A549 (cell line): Measurements from ENCODE around the gene TPPP2. TPM values are rescaled to one million over a fixed set of nuclear protein-coding genes. Genes with fewer than 3 reads are reported as not detected.
A peak's percentile ranks its signal among the peaks of the same experiment; 100 is the strongest.

Source experiments
- ATAC-seq, 2 experiments: fragments of 200-7000 bp in 1 of 2; fragments of >200 bp in 1 of 2; cut with Nextera tagmentation in 1 of 2; cut with Tn5 transposase in 1 of 2; 3 replicates each; pipeline versions ENCODE4 v1.8.0 to v1.9.1; 2018 to 2020; ENCODE audit warnings: mild to moderate bottlenecking in 1 of 2, moderate library complexity in 1 of 2
- CTCF ChIA-PET: fragments of 300-600 bp; sonication (Branson Sonifier 250); formaldehyde crosslinking; extraction: SDS; loops from one replicate; lab custom pipeline; 2021; ENCODE audit warnings: antibody characterized with exemption, inconsistent platforms; lab: Yijun Ruan, JAX
- POLR2A ChIA-PET: fragments of 350-600 bp; formaldehyde crosslinking; extraction: SDS; loops from one replicate; lab custom pipeline; 2021; ENCODE audit warnings: antibody characterized with exemption, inconsistent platforms; lab: Yijun Ruan, JAX
- DNase-seq, 2 experiments: peaks; one replicate each; pipeline versions ENCODE4 v3.0.0 to v3.0.0-alpha.2; 2011 to 2016; ENCODE audit warnings: low read depth in 1 of 2, low spot score in 1 of 2
- FAIRE-seq: peaks from 2 replicates; lab custom pipeline; 2011; peaks lifted over from hg19 to GRCh38; lab: Jason Lieb, UNC
- H3K27ac ChIP-seq, 2 experiments: fragments of >200 bp; sonication (Bioruptor Twin); formaldehyde crosslinking; 3 replicates each; pipeline ENCODE4 v1.5.1; 2016 to 2017
- H3K4me1 ChIP-seq: fragments of >200 bp; sonication (Bioruptor Twin); formaldehyde crosslinking; 3 replicates; pipeline ENCODE4 v1.6.1; 2016
- H3K4me2 ChIP-seq: fragments of >200 bp; sonication (Bioruptor Twin); formaldehyde crosslinking; 3 replicates; pipeline ENCODE4 v1.6.1; 2016
- H3K4me3 ChIP-seq: fragments of >200 bp; sonication (Bioruptor Twin); formaldehyde crosslinking; 3 replicates; pipeline ENCODE4 v1.5.1; 2016
- H3K9me3 ChIP-seq: fragments of >200 bp; sonication (Bioruptor Twin); formaldehyde crosslinking; 3 replicates; pipeline ENCODE4 v1.6.1; 2016
- CBX2 ChIP-seq: fragments of 200-600 bp; sonication (generic); IDR thresholded peaks from 2 replicates; pipeline ENCODE4 v1.6.1; 2016; ENCODE audit warnings: low read depth, mild to moderate bottlenecking, borderline replicate concordance
- CBX8 ChIP-seq: fragments of 200-600 bp; sonication (generic); IDR thresholded peaks from 2 replicates; pipeline ENCODE4 v1.6.1; 2016
- CEBPB ChIP-seq, 2 experiments: fragments of >200 bp in 1 of 2; sonication (Bioruptor Twin) in 1 of 2; formaldehyde crosslinking in 1 of 2; IDR thresholded peaks; 2 replicates each; pipeline ENCODE4 v1.6.1; 2012 to 2016
- CHD2 ChIP-seq: fragments of 150-350 bp; IDR thresholded peaks from 2 replicates; pipeline ENCODE4 v1.6.1; 2014; ENCODE audit warnings: low read length; ENCODE audit not compliant: partially characterized antibody
- CTCF ChIP-seq: fragments of >200 bp; sonication (Bioruptor Twin); formaldehyde crosslinking; IDR thresholded peaks from 3 replicates; pipeline ENCODE4 v1.5.1; 2016
- E2F6 ChIP-seq: IDR thresholded peaks from 2 replicates; pipeline ENCODE4 v1.6.1; 2012; ENCODE audit warnings: low read depth, borderline replicate concordance
- EHF ChIP-seq: fragments of 250-450 bp; sonication (Bioruptor Pico); IDR thresholded peaks from 2 replicates; pipeline ENCODE4 v1.5.0; 2020; ENCODE audit warnings: mild to moderate bottlenecking
- EP300 ChIP-seq, 2 experiments: fragments of >200 bp; sonication (Bioruptor Twin); formaldehyde crosslinking; IDR thresholded peaks; 2 replicates in 1 of 2; 3 replicates in 1 of 2; pipeline ENCODE4 v1.6.1; 2016 to 2017
- ESRRA ChIP-seq: fragments of 150-350 bp; IDR thresholded peaks from 2 replicates; pipeline ENCODE4 v1.6.1; 2014; ENCODE audit warnings: mild to moderate bottlenecking, low read length, borderline replicate concordance
- HES2 ChIP-seq: fragments of >200 bp; sonication (Bioruptor Twin); formaldehyde crosslinking; IDR thresholded peaks from 2 replicates; pipeline ENCODE4 v1.6.1; 2016
- KDM5A ChIP-seq: fragments of 200-600 bp; sonication (generic); IDR thresholded peaks from 2 replicates; pipeline ENCODE4 v1.6.1; 2016; ENCODE audit warnings: antibody characterized with exemption, mild to moderate bottlenecking
- MAFK ChIP-seq: fragments of 450-650 bp; IDR thresholded peaks from 2 replicates; pipeline ENCODE4 v1.6.1; 2014; ENCODE audit not compliant: partially characterized antibody
- MAZ ChIP-seq: fragments of 150-350 bp; IDR thresholded peaks from 2 replicates; pipeline ENCODE4 v1.6.1; 2014; ENCODE audit warnings: antibody characterized with exemption, low read depth, low read length, borderline replicate concordance
- MYC ChIP-seq: IDR thresholded peaks from 2 replicates; pipeline ENCODE4 v1.6.1; 2012; ENCODE audit warnings: mild to moderate bottlenecking, inconsistent platforms, low read length, improper control_type of control experiment, borderline replicate concordance
- NPAS2 ChIP-seq: fragments of 250-450 bp; sonication (Bioruptor Pico); IDR thresholded peaks from 2 replicates; pipeline ENCODE4 v1.8.0; 2022; ENCODE audit warnings: mild to moderate bottlenecking, moderate library complexity, borderline replicate concordance
- PHF8 ChIP-seq: fragments of 200-600 bp; sonication (generic); IDR thresholded peaks from 2 replicates; pipeline ENCODE4 v1.6.1; 2016; ENCODE audit warnings: low read depth, mild to moderate bottlenecking, antibody characterized with exemption, moderate library complexity, borderline replicate concordance
- RARB ChIP-seq: fragments of 250-450 bp; sonication (Bioruptor Pico); IDR thresholded peaks from 2 replicates; pipeline ENCODE4 v1.8.0; 2021; ENCODE audit warnings: mild to moderate bottlenecking, moderate library complexity
- REST ChIP-seq: fragments of 200-600 bp; sonication (generic); IDR thresholded peaks from 2 replicates; pipeline ENCODE4 v1.6.1; 2016; ENCODE audit warnings: antibody characterized with exemption, mild to moderate bottlenecking, moderate library complexity
- RFX5 ChIP-seq: fragments of 450-650 bp; IDR thresholded peaks from 2 replicates; pipeline ENCODE4 v1.7.1; 2014; ENCODE audit warnings: antibody characterized with exemption, mild to moderate bottlenecking, moderate library complexity
- RNF2 ChIP-seq: fragments of 200-600 bp; sonication (generic); IDR thresholded peaks from 2 replicates; pipeline ENCODE4 v1.6.1; 2016; ENCODE audit warnings: low read depth, mild to moderate bottlenecking, antibody characterized with exemption, moderate library complexity, borderline replicate concordance
- SMC3 ChIP-seq: fragments of >200 bp; sonication (Bioruptor Twin); formaldehyde crosslinking; IDR thresholded peaks from 3 replicates; pipeline ENCODE4 v1.6.1; 2018; ENCODE audit warnings: inconsistent platforms
- SREBF2 ChIP-seq: fragments of 450-650 bp; IDR thresholded peaks from 2 replicates; pipeline ENCODE4 v1.6.1; 2014; ENCODE audit warnings: mild to moderate bottlenecking, moderate library complexity
- ZNF302 ChIP-seq: fragments of 250-450 bp; sonication (Bioruptor Pico); IDR thresholded peaks from 2 replicates; pipeline ENCODE4 v1.9.0; 2021; ENCODE audit warnings: inconsistent platforms, mild to moderate bottlenecking, moderate library complexity
- WGBS: methylation state at CpG from one replicate; pipeline ENCODE4 v1.1.6; 2017; ENCODE audit errors: missing lambda C conversion rate; 5-methylcytosine and 5-hydroxymethylcytosine counted together
- polyA plus RNA-seq, 4 experiments: library from polyadenylated mRNA; depleted of rRNA in 3 of 4; stranded (reverse); fragments of >200 nt; fragmentation: RNase III in 1 of 4; extraction: RNeasy Plus Mini Kit Qiagen cat#74134 plus additional on column Dnase treatment in 1 of 4; gene quantifications; 2 replicates in 3 of 4; 3 replicates in 1 of 4; pipeline ENCODE4 v1.2.3, GENCODE V29; 2011 to 2017

TPPP2 gene
- polyA plus RNA-seq, 2 of the 4 experiments (the other 2 are of a cell fraction), result not detected

GRCh38 chr14:21043974-21044618 is 14.1 kb downstream of the TPPP2 start:
- ATAC-seq, result no peak
- no peak overlapping the region for H3K4me2 ChIP-seq
- TF ChIP-seq CEBPB (IDR thresholded peaks at IDR 0.05), result peak; percentile 14 to 53; a peak in 3 of 4 replicates
- TF ChIP-seq HES2, result no peak
- H3K9me3 ChIP-seq, result no peaks in the 10 kb centered on the region
- no peak overlapping the region for H3K4me3 ChIP-seq
- no peak overlapping the region for H3K27ac ChIP-seq
- H3K4me1 ChIP-seq, result no peaks in the 10 kb centered on the region
- POLR2A ChIA-PET, result no interaction called here
- FAIRE-seq, result no peak
- DNase-seq, result no peak
- WGBS, result 57% methylated on average over 6 of the region's 6 CpGs
- CTCF ChIA-PET, result interaction anchor here (0.8 to 7.3 kb wide), 8 partner anchors 13 to 73 kb away, joined by 3 to 323 read pairs (median 8); partner anchors contain the start of genes ARHGEF40 and NDRG2

GRCh38 chr14:21047378-21047781 is 17.4 kb downstream of the TPPP2 start:
- Histone ChIP-seq H3K4me3 (no peak overlapping the region), H3K4me2 (no peak overlapping the region), H3K4me1 (no peaks in the 10 kb centered on the region), H3K9me3 (no peaks in the 10 kb centered on the region), H3K27ac (no peak overlapping the region)
- no peak for DNase-seq
- TF ChIP-seq SREBF2 (no peak), CBX8 (no peak), PHF8 (no peak), EHF (CRISPR knock-in tag) (no peak), CBX2 (no peak), ZNF302 (CRISPR knock-in tag) (no peak), ESRRA (no peak), RFX5 (no peak)
- POLR2A ChIA-PET, result no interaction called here
- 52% methylated on average over 2 of the region's 2 CpGs for WGBS
- no peak for FAIRE-seq
- no peak for ATAC-seq
- CTCF ChIA-PET, result interaction anchor here (1.0 to 6.8 kb wide), 9 partner anchors 11 to 350 kb away, joined by 3 to 44 read pairs (median 7); partner anchors contain the start of genes ARHGEF40, RNASE13 and RNASE8

- DNase-seq (no peak), FAIRE-seq (no peak)
- H3K9me3 ChIP-seq, result no peaks in the 10 kb centered on the region
- H3K4me3 ChIP-seq, result no peak overlapping the region
- no peak overlapping the region for H3K27ac ChIP-seq
- POLR2A ChIA-PET, result no interaction called here
- 80% methylated on average over 2 of the region's 2 CpGs for WGBS
- TF ChIP-seq CHD2, result no peak
- no peak for TF ChIP-seq NPAS2 (CRISPR knock-in tag)
- TF ChIP-seq RNF2, result no peak
- TF ChIP-seq, all 56 proteins: peak for 0
- no peaks in the 10 kb centered on the region for H3K4me1 ChIP-seq
- no peak overlapping the region for H3K4me2 ChIP-seq
- CTCF ChIA-PET, result interaction anchor here (1.0 to 6.8 kb wide), 10 partner anchors 9 to 352 kb away, joined by 3 to 44 read pairs (median 10); partner anchors contain the start of genes ARHGEF40 and RNASE8
- no peak for ATAC-seq
These were observed 18.6 kb downstream of the TPPP2 start for GRCh38 chr14:21048638-21049037.

GRCh38 chr14:21049271-21049673 is 19.3 kb downstream of the TPPP2 start:
- POLR2A ChIA-PET, result no interaction called here
- ATAC-seq (no peak), FAIRE-seq (no peak), DNase-seq (no peak)
- H3K27ac ChIP-seq, result no peak overlapping the region
- no peak overlapping the region for H3K4me2 ChIP-seq
- TF ChIP-seq MAFK, result no peak
- TF ChIP-seq EP300 (IDR thresholded peaks at IDR 0.05), result no peak
- no peak for TF ChIP-seq CBX2
- no peak for TF ChIP-seq E2F6
- TF ChIP-seq MAZ, result no peak
- no peak for TF ChIP-seq ZNF302 (CRISPR knock-in tag)
- no peak for TF ChIP-seq CHD2
- TF ChIP-seq RARB, result no peak
- TF ChIP-seq MYC, result no peak
- TF ChIP-seq CTCF, result no peak
- TF ChIP-seq KDM5A, result no peak
- TF ChIP-seq SREBF2, result no peak
- TF ChIP-seq REST, result no peak
- no peak for TF ChIP-seq SMC3
- H3K4me3 ChIP-seq, result no peak overlapping the region
- 36% methylated on average over 3 of the region's 3 CpGs for WGBS
- peaks cover 2% of the 10 kb centered on the region; the same call in 1 of the 3 replicates for H3K4me1 ChIP-seq
- no peaks in the 10 kb centered on the region for H3K9me3 ChIP-seq
- CTCF ChIA-PET, result interaction anchor here (1.4 to 6.8 kb wide), 8 partner anchors 8 to 55 kb away, joined by 3 to 44 read pairs (median 13); no protein-coding TSS in a partner anchor
